Calu3 (cell line): ENCODE results near the gene C11orf98. TPM values are rescaled to one million over a fixed set of nuclear protein-coding genes. Genes with fewer than 3 reads are reported as not detected.
A peak's percentile ranks its signal among the peaks of the same experiment; 100 is the strongest.
"Not testable (repeated sequence)": the region's sequence is repeated elsewhere in the genome, so short reads cannot be mapped to it uniquely, and the experiment has no call there.

Experiments used
- BruUV-seq: library from RNA; stranded (reverse); fragments of 400-500 nt; replicated peaks from 2 replicates; lab custom pipeline; 2021; lab: Mats Ljungman, UMichigan
- CTCF ChIA-PET: fragments of 300-600 bp; sonication (Branson Sonifier 250); formaldehyde crosslinking; loops from one replicate; lab custom pipeline; 2022; ENCODE audit warnings: antibody characterized with exemption; lab: Charles Lee
- DNase-seq: peaks from one replicate; pipeline ENCODE4 v3.0.0; 2022
- H3K27ac Mint-ChIP-seq: one replicate; pipeline ENCODE4 v1.8.0; 2022; ENCODE audit warnings: mixed read lengths; ENCODE audit not compliant: unreplicated experiment
- H3K27me3 Mint-ChIP-seq: one replicate; pipeline ENCODE4 v1.8.0; 2022; ENCODE audit warnings: mixed read lengths; ENCODE audit not compliant: unreplicated experiment
- H3K36me3 Mint-ChIP-seq: one replicate; pipeline ENCODE4 v1.8.0; 2022; ENCODE audit warnings: mild to moderate bottlenecking, moderate library complexity, mixed read lengths; ENCODE audit not compliant: insufficient read depth, unreplicated experiment
- H3K4me1 Mint-ChIP-seq: one replicate; pipeline ENCODE4 v1.8.0; 2022; ENCODE audit warnings: mild to moderate bottlenecking, low read depth, mixed read lengths; ENCODE audit not compliant: unreplicated experiment
- H3K4me3 Mint-ChIP-seq: one replicate; pipeline ENCODE4 v1.8.0; 2022; ENCODE audit warnings: mild to moderate bottlenecking, low read depth, moderate library complexity, mixed read lengths; ENCODE audit not compliant: unreplicated experiment
- H3K9me3 Mint-ChIP-seq: one replicate; pipeline ENCODE4 v1.8.0; 2022; ENCODE audit warnings: low read depth, mixed read lengths; ENCODE audit not compliant: unreplicated experiment
- intact Hi-C: fragments of 100-400 bp; cut with micrococcal nuclease; formaldehyde crosslinking; loops from one replicate; pipeline ENCODE4 v1.10.0; 2022; ENCODE audit not compliant: unreplicated experiment
- total RNA-seq: library from RNA; stranded (reverse); gene quantifications from 2 replicates; pipeline ENCODE4 v1.2.3, GENCODE V29; 2022
- TF ChIP-seq, protein P1 (sequence below): fragments of 200-600 bp; IDR thresholded peaks from one replicate; pipeline ENCODE4 v1.8.0; 2022; ENCODE audit warnings: antibody characterized with exemption; ENCODE audit not compliant: unreplicated experiment

C11orf98 gene
- total RNA-seq, 1 experiment from 2014 or later = 61.7 TPM

GRCh38 chr11:62707277-62707861 is 42.4 kb upstream of the C11orf98 start, which contains the start of the genes BSCL2 and GNG3:
Gene BSCL2 (minus strand): TSS chr11:62707424. CDS start chr11:62707195, 229 bp downstream.
Gene GNG3 (plus strand): TSS chr11:62707676. CDS start chr11:62708296, 620 bp downstream.
- H3K27me3 Mint-ChIP-seq = no peaks in the 10 kb centered on the region
- H3K27ac Mint-ChIP-seq = peak within 1 kb of the TSS; percentile 86
- TF ChIP-seq, protein P1, sequence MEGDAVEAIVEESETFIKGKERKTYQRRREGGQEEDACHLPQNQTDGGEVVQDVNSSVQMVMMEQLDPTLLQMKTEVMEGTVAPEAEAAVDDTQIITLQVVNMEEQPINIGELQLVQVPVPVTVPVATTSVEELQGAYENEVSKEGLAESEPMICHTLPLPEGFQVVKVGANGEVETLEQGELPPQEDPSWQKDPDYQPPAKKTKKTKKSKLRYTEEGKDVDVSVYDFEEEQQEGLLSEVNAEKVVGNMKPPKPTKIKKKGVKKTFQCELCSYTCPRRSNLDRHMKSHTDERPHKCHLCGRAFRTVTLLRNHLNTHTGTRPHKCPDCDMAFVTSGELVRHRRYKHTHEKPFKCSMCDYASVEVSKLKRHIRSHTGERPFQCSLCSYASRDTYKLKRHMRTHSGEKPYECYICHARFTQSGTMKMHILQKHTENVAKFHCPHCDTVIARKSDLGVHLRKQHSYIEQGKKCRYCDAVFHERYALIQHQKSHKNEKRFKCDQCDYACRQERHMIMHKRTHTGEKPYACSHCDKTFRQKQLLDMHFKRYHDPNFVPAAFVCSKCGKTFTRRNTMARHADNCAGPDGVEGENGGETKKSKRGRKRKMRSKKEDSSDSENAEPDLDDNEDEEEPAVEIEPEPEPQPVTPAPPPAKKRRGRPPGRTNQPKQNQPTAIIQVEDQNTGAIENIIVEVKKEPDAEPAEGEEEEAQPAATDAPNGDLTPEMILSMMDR = no peak
- H3K4me3 Mint-ChIP-seq = peak within 1 kb of the TSS; percentile 98
- CTCF ChIA-PET = no interaction called here
- H3K36me3 Mint-ChIP-seq = peaks cover 76% of the 10 kb centered on the region
- H3K4me1 Mint-ChIP-seq = peaks cover 26% of the 10 kb centered on the region
- no TSS peak for BruUV-seq
- DNase-seq = no peak
- intact Hi-C loops = no loop called here
- no peaks in the 10 kb centered on the region for H3K9me3 Mint-ChIP-seq

- H3K27ac Mint-ChIP-seq = peak overlapping the region; percentile 55
- no peaks in the 10 kb centered on the region for H3K27me3 Mint-ChIP-seq
- TF ChIP-seq, protein P1 = no peak
- peaks cover 76% of the 10 kb centered on the region for H3K36me3 Mint-ChIP-seq
- H3K4me1 Mint-ChIP-seq = peaks cover 24% of the 10 kb centered on the region
- H3K9me3 Mint-ChIP-seq = no peaks in the 10 kb centered on the region
- intact Hi-C loops = no loop called here
- no TSS peak for BruUV-seq
- peak overlapping the region; percentile 98 for H3K4me3 Mint-ChIP-seq
- DNase-seq = no peak
- CTCF ChIA-PET = no interaction called here
Observed at GRCh38 chr11:62706850-62707247, 41.8 kb upstream of the C11orf98 start.

- BruUV-seq = no TSS peak
- Mint-ChIP-seq H3K4me3 (peak overlapping the region; percentile 98), H3K4me1 (peaks cover 24% of the 10 kb centered on the region), H3K27ac (peak overlapping the region; percentile 86), H3K27me3 (no peaks in the 10 kb centered on the region), H3K36me3 (peaks cover 74% of the 10 kb centered on the region), H3K9me3 (no peaks in the 10 kb centered on the region)
- TF ChIP-seq, protein P1 = no peak
- DNase-seq = peak; percentile 94
- CTCF ChIA-PET = interaction anchor here (1.3 kb wide), 1 partner anchor 114 kb away, joined by 4 read pairs; the partner anchor contains the start of gene TUT1
- intact Hi-C loops = no loop called here
Observed at GRCh38 chr11:62705880-62706849, 41.2 kb upstream of the C11orf98 start.

DNA sequence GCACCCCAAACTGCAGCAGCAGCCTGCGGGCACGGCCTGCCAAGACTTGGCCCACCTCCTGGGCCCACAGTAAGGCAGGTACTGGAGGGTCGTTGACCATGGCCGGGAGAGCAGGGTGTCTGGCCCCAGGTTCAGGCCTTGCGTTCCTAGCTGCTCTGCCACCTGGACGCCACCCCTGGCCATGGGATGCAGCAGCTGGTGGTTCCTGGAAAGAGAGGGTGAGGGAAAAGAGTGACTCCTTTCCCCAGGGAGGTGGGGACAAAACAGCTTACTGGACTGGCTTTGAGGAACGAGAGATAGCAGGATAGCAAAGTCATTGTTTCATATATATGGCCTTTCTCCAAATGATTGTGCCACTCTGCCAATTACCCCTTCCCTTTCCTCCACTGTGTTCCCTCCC is 40.4 kb upstream of the C11orf98 start:
- no TSS peak for BruUV-seq
- peak; percentile 29 for DNase-seq
- H3K27me3 Mint-ChIP-seq = no peaks in the 10 kb centered on the region
- CTCF ChIA-PET = interaction anchor here (1.3 kb wide), 1 partner anchor 114 kb away, joined by 4 read pairs; the partner anchor contains the start of gene TUT1
- TF ChIP-seq, protein P1 = no peak
- H3K4me3 Mint-ChIP-seq = peak overlapping the region; percentile 98
- intact Hi-C loops = no loop called here
- no peaks in the 10 kb centered on the region for H3K9me3 Mint-ChIP-seq
- peaks cover 71% of the 10 kb centered on the region for H3K36me3 Mint-ChIP-seq
- peaks cover 24% of the 10 kb centered on the region for H3K4me1 Mint-ChIP-seq
- peak overlapping the region; percentile 86 for H3K27ac Mint-ChIP-seq

GRCh38 chr11:62703921-62704320 is 38.9 kb upstream of the C11orf98 start:
- H3K27me3 Mint-ChIP-seq, BruUV-seq, DNase-seq, H3K4me3 Mint-ChIP-seq, H3K27ac Mint-ChIP-seq, H3K9me3 Mint-ChIP-seq, intact Hi-C loops: not testable (repeated sequence)
- CTCF ChIA-PET = interaction anchor here (0.7 kb wide), 1 partner anchor 112 kb away, joined by 3 read pairs; no protein-coding TSS in a partner anchor
- H3K4me1 Mint-ChIP-seq = peaks cover 19% of the 10 kb centered on the region
- peaks cover 61% of the 10 kb centered on the region for H3K36me3 Mint-ChIP-seq
